HUES48 (cell line): ENCODE results near the gene ASB2.

Experiments used
- H3K27ac ChIP-seq: one replicate; pipeline ENCODE4 v1.7.0; 2013; ENCODE audit warnings: low read depth, low read length, inconsistent platforms
- H3K27me3 ChIP-seq: 2 replicates; pipeline ENCODE4 v1.6.1; 2013; ENCODE audit warnings: mild to moderate bottlenecking, low read length; ENCODE audit not compliant: control insufficient read depth, insufficient read depth
- H3K36me3 ChIP-seq: 2 replicates; pipeline ENCODE4 v1.6.1; 2013; ENCODE audit warnings: low read length; ENCODE audit not compliant: control insufficient read depth, insufficient read depth
- H3K4me1 ChIP-seq: 2 replicates; pipeline ENCODE4 v1.6.1; 2013; ENCODE audit warnings: mild to moderate bottlenecking, low read length; ENCODE audit not compliant: control insufficient read depth, insufficient read depth
- H3K4me3 ChIP-seq: 2 replicates; pipeline ENCODE4 v1.5.1; 2013; ENCODE audit warnings: mild to moderate bottlenecking, low read depth, low read length
- H3K9ac ChIP-seq: 2 replicates; pipeline ENCODE4 v1.6.1; 2013; ENCODE audit warnings: mild to moderate bottlenecking, low read depth, low read length, moderate library complexity
- H3K9me3 ChIP-seq: 2 replicates; pipeline ENCODE4 v1.6.1; 2013; ENCODE audit warnings: low read length; ENCODE audit not compliant: control insufficient read depth, insufficient read depth

The ASB2 gene

DNA sequence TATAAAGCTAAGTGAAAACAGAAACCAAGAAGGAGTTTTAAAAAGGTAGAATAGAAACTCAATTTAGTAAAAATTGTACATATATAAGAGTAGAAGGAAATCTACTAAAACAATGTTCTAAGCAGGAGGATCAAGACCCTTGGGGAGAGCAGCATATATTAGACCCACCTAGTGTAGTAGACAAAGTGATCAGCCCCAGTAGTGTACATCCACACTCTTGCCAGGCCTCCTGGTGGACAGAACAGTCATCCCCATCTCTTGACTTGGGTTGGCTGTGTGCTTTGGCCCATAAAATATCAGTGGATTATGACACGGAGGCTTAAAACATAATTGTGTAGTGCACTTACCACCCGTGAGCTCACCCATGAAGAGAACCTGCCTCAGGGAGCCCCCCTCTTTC is 38.9 kb upstream of the ASB2 start:
- Histone ChIP-seq H3K36me3 (no peaks in the 10 kb centered on the region), H3K27ac (no peak overlapping the region), H3K4me3 (no peak overlapping the region), H3K27me3 (no peaks in the 10 kb centered on the region), H3K9me3 (no peaks in the 10 kb centered on the region), H3K9ac (no peak overlapping the region), H3K4me1 (no peaks in the 10 kb centered on the region)

- Histone ChIP-seq H3K27ac (no peak overlapping the region), H3K9ac (no peak overlapping the region), H3K36me3 (no peaks in the 10 kb centered on the region), H3K4me3 (no peak overlapping the region), H3K27me3 (no peaks in the 10 kb centered on the region), H3K9me3 (no peaks in the 10 kb centered on the region), H3K4me1 (no peaks in the 10 kb centered on the region)
Measured at GRCh38 chr14:94014382-94014781, 38.0 kb upstream of the ASB2 start.

- Histone ChIP-seq H3K9ac (no peak overlapping the region), H3K4me1 (no peaks in the 10 kb centered on the region), H3K27ac (no peak overlapping the region), H3K9me3 (no peaks in the 10 kb centered on the region), H3K4me3 (no peak overlapping the region), H3K36me3 (no peaks in the 10 kb centered on the region), H3K27me3 (no peaks in the 10 kb centered on the region)
Measured at GRCh38 chr14:94011795-94012194, 35.4 kb upstream of the ASB2 start.

DNA sequence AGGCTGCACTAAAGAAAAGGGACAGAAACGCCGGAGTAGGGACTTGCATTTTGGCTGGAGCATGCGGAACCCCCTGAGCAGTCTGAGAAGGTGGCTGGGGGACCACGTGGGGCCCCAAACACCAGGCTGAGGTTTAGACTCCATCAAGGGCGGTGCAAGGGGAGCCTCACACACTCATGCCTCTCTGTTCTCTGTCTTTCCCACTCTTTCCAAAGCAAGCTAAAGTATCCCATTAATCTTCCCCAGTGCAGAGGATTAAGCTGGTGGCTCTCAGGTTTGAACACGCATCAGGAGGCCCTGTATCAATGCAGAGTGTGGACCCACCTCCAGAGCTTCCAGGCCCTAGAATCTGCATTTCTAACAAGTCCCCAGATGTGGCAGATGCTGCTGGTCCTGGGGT is 34.3 kb upstream of the ASB2 start:
- H3K9me3 ChIP-seq, result no peaks in the 10 kb centered on the region
- no peaks in the 10 kb centered on the region for H3K27me3 ChIP-seq
- H3K36me3 ChIP-seq, result no peaks in the 10 kb centered on the region
- no peak overlapping the region for H3K27ac ChIP-seq
- no peak overlapping the region for H3K4me3 ChIP-seq
- H3K9ac ChIP-seq, result no peak overlapping the region
- H3K4me1 ChIP-seq, result no peaks in the 10 kb centered on the region

DNA sequence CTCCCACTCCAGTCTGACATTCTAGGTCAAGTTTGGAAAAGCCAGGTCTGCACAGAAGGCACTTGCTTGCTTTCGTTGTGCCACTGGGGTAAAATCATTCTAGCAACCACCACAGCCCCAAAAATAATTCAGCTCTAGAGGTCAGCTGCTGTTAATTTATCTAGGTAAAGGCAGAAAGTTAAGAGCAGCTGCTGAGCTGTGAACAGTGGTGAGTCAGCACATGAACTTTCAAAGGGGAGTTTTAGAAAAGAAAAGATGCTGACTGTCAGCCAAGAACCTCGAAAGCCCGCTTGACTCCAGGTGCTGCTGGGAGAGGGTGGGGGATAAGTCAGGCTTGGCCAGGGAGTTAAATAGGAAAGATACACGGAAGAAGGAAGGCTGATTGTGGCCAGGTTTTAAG is 33.4 kb upstream of the ASB2 start:
- no peak overlapping the region for H3K9ac ChIP-seq
- no peaks in the 10 kb centered on the region for H3K9me3 ChIP-seq
- no peak overlapping the region for H3K4me3 ChIP-seq
- H3K4me1 ChIP-seq, result no peaks in the 10 kb centered on the region
- no peaks in the 10 kb centered on the region for H3K27me3 ChIP-seq
- no peaks in the 10 kb centered on the region for H3K36me3 ChIP-seq
- H3K27ac ChIP-seq, result no peak overlapping the region

DNA sequence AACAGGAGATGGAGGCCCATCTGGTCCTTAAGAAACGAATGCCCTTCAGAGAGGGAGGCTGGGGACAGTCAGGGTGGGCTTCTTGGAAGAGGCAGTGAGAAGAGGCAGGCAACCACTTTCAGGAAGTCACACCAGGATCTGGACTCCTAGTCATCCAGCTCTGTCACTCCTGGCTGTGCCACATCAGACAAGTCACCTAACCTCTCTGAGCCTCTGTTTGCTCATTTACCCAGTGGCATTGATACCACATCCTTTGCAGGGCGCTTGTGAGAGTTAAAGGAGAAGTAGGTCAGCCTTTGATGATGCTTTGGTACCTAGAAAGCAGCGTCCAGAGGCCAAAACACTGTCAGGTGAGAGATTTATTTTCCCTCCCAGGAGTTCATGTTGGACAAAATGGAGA is 31.9 kb upstream of the ASB2 start:
- H3K27me3 ChIP-seq, result no peaks in the 10 kb centered on the region

GRCh38 chr14:94005324-94006073 is 29.1 kb upstream of the ASB2 start:
- no peak overlapping the region for H3K4me3 ChIP-seq
- H3K9ac ChIP-seq, result no peak overlapping the region
- H3K27ac ChIP-seq, result no peak overlapping the region
- no peaks in the 10 kb centered on the region for H3K36me3 ChIP-seq
- peaks cover 4% of the 10 kb centered on the region; the same call in 1 of the 2 replicates for H3K27me3 ChIP-seq
- H3K9me3 ChIP-seq, result no peaks in the 10 kb centered on the region
- H3K4me1 ChIP-seq, result no peaks in the 10 kb centered on the region

More for the DNA sequence above, 31.9 kb upstream of the ASB2 start:
- H3K27ac ChIP-seq, result no peak overlapping the region
- H3K4me1 ChIP-seq, result no peaks in the 10 kb centered on the region
- no peak overlapping the region for H3K9ac ChIP-seq
- H3K9me3 ChIP-seq, result no peaks in the 10 kb centered on the region
- H3K4me3 ChIP-seq, result no peak overlapping the region
- H3K36me3 ChIP-seq, result no peaks in the 10 kb centered on the region

GRCh38 chr14:94004015-94004414 is 27.6 kb upstream of the ASB2 start:
- H3K9ac ChIP-seq, result no peak overlapping the region
- no peaks in the 10 kb centered on the region for H3K4me1 ChIP-seq
- no peaks in the 10 kb centered on the region for H3K9me3 ChIP-seq
- H3K4me3 ChIP-seq, result no peak overlapping the region
- H3K36me3 ChIP-seq, result no peaks in the 10 kb centered on the region
- peaks cover 4% of the 10 kb centered on the region; the same call in 1 of the 2 replicates for H3K27me3 ChIP-seq
- H3K27ac ChIP-seq, result no peak overlapping the region

DNA sequence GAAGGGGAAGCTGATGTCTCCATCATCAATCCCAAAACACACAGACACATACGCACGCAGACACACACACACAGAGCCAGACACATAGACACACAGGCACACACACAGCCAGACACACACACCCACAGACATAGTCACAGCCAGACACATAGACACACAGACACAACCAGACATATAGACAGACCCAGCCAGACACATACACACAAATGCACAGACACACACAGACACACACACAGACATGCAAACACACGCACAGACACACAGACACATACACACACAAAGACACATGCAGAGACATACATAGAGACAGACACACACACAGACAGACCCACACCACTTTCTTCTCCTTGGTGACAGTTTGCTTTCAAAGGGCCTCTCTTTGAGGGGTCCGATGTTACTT is 27.0 kb upstream of the ASB2 start:
- Histone ChIP-seq H3K4me1 (no peaks in the 10 kb centered on the region), H3K27me3 (peaks cover 4% of the 10 kb centered on the region; the same call in 1 of the 2 replicates), H3K27ac (no peak overlapping the region), H3K36me3 (no peaks in the 10 kb centered on the region), H3K9ac (no peak overlapping the region), H3K4me3 (no peak overlapping the region), H3K9me3 (no peaks in the 10 kb centered on the region)

DNA sequence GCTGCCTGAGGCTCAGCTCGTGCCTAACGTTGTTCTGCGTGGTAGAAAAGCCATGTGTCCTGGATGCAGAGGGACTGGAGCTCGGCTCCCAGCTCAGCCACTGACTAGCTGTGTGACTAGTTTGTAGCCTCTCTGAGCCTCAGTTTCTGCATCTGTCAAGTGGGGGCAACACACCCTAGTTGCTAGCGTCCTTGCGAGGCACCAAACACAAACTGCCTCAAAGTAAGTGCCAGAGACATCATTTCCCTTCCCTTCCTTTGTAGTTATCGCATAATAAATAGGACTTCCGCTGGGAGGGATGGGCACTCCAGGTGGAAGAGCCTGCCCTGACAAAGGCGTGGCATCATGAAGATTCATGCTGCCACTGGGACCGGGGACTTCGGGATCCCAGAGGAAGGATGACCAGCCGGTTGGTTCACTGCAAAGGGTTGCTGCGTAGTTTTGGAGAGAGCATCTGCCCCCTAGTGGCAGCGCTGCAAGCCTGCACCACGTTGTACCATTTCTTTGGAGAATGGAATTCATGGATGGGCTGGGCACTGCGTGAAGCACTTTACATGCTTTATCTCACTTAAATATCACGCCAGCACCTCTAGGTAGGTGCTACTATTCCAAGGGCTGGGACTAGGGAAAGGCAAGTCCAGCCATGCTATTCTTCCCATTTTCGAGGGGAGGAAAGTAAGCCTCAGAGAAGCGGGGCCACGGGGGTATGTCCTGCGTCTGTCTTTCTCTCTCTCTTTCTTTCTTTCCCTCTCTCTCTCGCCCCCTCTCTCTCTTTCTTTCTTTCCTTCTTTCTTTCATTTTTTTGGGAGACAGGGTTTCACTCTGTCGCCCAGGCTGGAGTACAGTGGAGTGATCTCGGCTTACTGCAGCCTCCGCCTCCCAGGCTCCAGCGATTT is 25.4 kb upstream of the ASB2 start:
- no peak overlapping the region for H3K9ac ChIP-seq
- no peak overlapping the region for H3K27ac ChIP-seq
- H3K27me3 ChIP-seq, result peaks cover 4% of the 10 kb centered on the region; the same call in 1 of the 2 replicates
- no peaks in the 10 kb centered on the region for H3K9me3 ChIP-seq
- H3K4me1 ChIP-seq, result no peaks in the 10 kb centered on the region
- H3K36me3 ChIP-seq, result no peaks in the 10 kb centered on the region
- H3K4me3 ChIP-seq, result no peak overlapping the region

DNA sequence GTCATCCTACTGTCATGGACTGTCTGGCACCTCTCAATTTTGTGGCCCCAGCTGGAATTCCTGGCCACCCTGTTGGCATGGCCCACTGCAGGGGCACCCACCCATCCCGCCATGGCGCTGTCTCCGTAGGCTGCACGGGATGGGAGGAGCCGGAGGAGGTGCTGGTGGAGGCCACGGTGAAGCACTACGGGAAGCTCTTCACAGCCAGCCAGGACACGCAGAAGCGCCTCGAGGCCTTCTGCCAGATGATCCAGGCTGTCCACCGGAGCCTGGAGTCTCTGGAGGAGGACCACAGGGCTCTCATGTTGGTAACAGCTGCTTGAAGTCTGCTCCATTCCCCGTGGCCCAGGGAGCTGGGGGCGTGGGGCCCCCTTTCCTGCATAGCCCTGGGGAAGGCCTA is 24.6 kb upstream of the ASB2 start:
- Histone ChIP-seq H3K27me3 (peaks cover 4% of the 10 kb centered on the region; the same call in 1 of the 2 replicates), H3K9me3 (no peaks in the 10 kb centered on the region), H3K9ac (no peak overlapping the region), H3K36me3 (no peaks in the 10 kb centered on the region), H3K27ac (no peak overlapping the region), H3K4me1 (no peaks in the 10 kb centered on the region), H3K4me3 (no peak overlapping the region)
